DND-41 (cell line): Measurements from ENCODE around the gene TNIP3.

Source experiments
- ATAC-seq: fragments of 200-7000 bp; cut with Tn5 transposase; 3 replicates; pipeline ENCODE4 v1.9.1; 2021; ENCODE audit warnings: low read depth; ENCODE audit not compliant: insufficient read depth
- DNase-seq: peaks from one replicate; pipeline ENCODE4 v3.0.0-alpha.2; 2020
- H2AFZ ChIP-seq: 2 replicates; pipeline ENCODE4 v1.6.0; 2012; ENCODE audit warnings: low read depth, low read length
- H3K27ac ChIP-seq: 2 replicates; pipeline ENCODE4 v1.5.1; 2012; ENCODE audit warnings: low read length, inconsistent platforms
- H3K27me3 ChIP-seq: fragments of 200-600 bp; sonication (generic); 2 replicates; pipeline ENCODE4 v1.6.0; 2012; ENCODE audit warnings: low read length, mild to moderate bottlenecking, inconsistent platforms; ENCODE audit not compliant: insufficient read depth, poor library complexity
- H3K36me3 ChIP-seq: 2 replicates; pipeline ENCODE4 v1.5.1; 2012; ENCODE audit warnings: low read length, inconsistent platforms; ENCODE audit not compliant: insufficient read depth
- H3K4me1 ChIP-seq: 2 replicates; pipeline ENCODE4 v1.5.1; 2012; ENCODE audit warnings: mild to moderate bottlenecking, low read length; ENCODE audit not compliant: insufficient read depth
- H3K4me2 ChIP-seq: 2 replicates; pipeline ENCODE4 v1.6.0; 2012; ENCODE audit warnings: mild to moderate bottlenecking, moderate library complexity, low read length, inconsistent platforms; ENCODE audit not compliant: insufficient read depth
- H3K4me3 ChIP-seq, 2 experiments: fragments of 200-600 bp in 1 of 2; shearing (Covaris generic) in 1 of 2; 2 replicates each; pipeline ENCODE4 v1.5.1; 2012 to 2016; ENCODE audit warnings: inconsistent platforms in 2 of 2, low read length in 2 of 2, mild to moderate bottlenecking in 2 of 2, low read depth in 1 of 2, moderate library complexity in 1 of 2
- H3K79me2 ChIP-seq: 2 replicates; pipeline ENCODE4 v1.6.0; 2012; ENCODE audit warnings: low read length, inconsistent platforms; ENCODE audit not compliant: insufficient read depth
- H3K9ac ChIP-seq: 2 replicates; pipeline ENCODE4 v1.6.0; 2012; ENCODE audit warnings: low read depth, mild to moderate bottlenecking, inconsistent platforms, low read length, moderate library complexity
- H3K9me3 ChIP-seq: 2 replicates; pipeline ENCODE4 v1.5.1; 2012; ENCODE audit warnings: low read length, moderate library complexity, mild to moderate bottlenecking, inconsistent platforms; ENCODE audit not compliant: insufficient read depth, severe bottlenecking
- H4K20me1 ChIP-seq: 2 replicates; pipeline ENCODE4 v1.6.0; 2012; ENCODE audit warnings: low read length; ENCODE audit not compliant: insufficient read depth
- CTCF ChIP-seq: IDR thresholded peaks from 2 replicates; pipeline ENCODE4 v1.5.1; 2012; ENCODE audit warnings: borderline replicate concordance, low read length, moderate library complexity, mild to moderate bottlenecking; ENCODE audit not compliant: poor library complexity, severe bottlenecking; ENCODE audit errors: extremely low read depth
- EZH2 ChIP-seq: IDR thresholded peaks from 3 replicates; pipeline ENCODE4 v1.6.1; 2012; ENCODE audit warnings: borderline replicate concordance, low read depth, mild to moderate bottlenecking, moderate library complexity, low read length, inconsistent platforms; ENCODE audit not compliant: severe bottlenecking

Gene TNIP3

GRCh38 chr4:121191361-121191760 is 27.2 kb upstream of the TNIP3 start:
- Histone ChIP-seq H2AFZ (no peak overlapping the region), H3K4me3 (no peak overlapping the region), H3K4me1 (peaks cover 51% of the 10 kb centered on the region), H3K27me3 (no peaks in the 10 kb centered on the region), H3K36me3 (no peaks in the 10 kb centered on the region), H3K9ac (no peak overlapping the region; the same call in 1 of the 2 replicates), H3K4me2 (peak overlapping the region; percentile 52), H3K79me2 (no peaks in the 10 kb centered on the region), H4K20me1 (no peaks in the 10 kb centered on the region), H3K9me3 (no peaks in the 10 kb centered on the region), H3K27ac (peak overlapping the region; percentile 90)
- no peak for ATAC-seq
- DNase-seq: no peak
- TF ChIP-seq EZH2 (no peak), CTCF (no peak)

DNA sequence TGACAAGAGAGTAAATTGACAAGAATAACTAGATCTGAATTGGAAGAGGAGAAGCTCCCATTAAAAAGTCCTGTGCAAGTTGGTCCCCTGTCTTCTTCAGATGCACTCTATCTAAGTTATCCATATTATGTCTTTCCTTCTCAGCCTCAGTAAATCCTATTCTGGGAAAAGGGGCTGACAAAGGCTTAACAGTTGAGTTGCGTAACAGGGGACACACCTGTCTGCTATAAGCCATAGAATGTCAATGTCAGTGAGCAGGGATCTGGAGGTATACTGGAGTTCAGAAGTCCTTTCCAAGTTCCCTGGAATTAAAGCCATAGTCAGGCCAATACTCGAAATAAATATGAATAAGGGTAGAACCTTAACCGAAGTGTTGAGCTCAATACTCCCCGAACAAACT is 26.3 kb upstream of the TNIP3 start:
- Histone ChIP-seq H3K27me3 (no peaks in the 10 kb centered on the region), H3K9me3 (no peaks in the 10 kb centered on the region), H3K79me2 (no peaks in the 10 kb centered on the region), H3K36me3 (no peaks in the 10 kb centered on the region), H3K9ac (peak overlapping the region; percentile 42), H3K4me2 (peak overlapping the region; percentile 52), H3K4me3 (peak overlapping the region in 1 of 2 experiments; percentile 6; a peak in 1 of 4 replicates), H2AFZ (peak overlapping the region; percentile 37; the same call in 1 of the 2 replicates), H3K4me1 (peaks cover 51% of the 10 kb centered on the region), H4K20me1 (no peaks in the 10 kb centered on the region), H3K27ac (peak overlapping the region; percentile 90)
- no peak for TF ChIP-seq EZH2
- no peak for TF ChIP-seq CTCF
- ATAC-seq (no peak), DNase-seq (no peak)

- H2AFZ ChIP-seq: no peak overlapping the region
- H3K9me3 ChIP-seq: no peaks in the 10 kb centered on the region
- TF ChIP-seq CTCF (peak; percentile 35), EZH2 (no peak)
- H4K20me1 ChIP-seq: no peaks in the 10 kb centered on the region
- H3K4me3 ChIP-seq: peak overlapping the region in 1 of 2 experiments; percentile 15; a peak in 2 of 4 replicates
- H3K79me2 ChIP-seq: no peaks in the 10 kb centered on the region
- no peaks in the 10 kb centered on the region for H3K27me3 ChIP-seq
- ATAC-seq (peak; percentile 99), DNase-seq (peak; percentile 94)
- H3K9ac ChIP-seq: peak overlapping the region; percentile 42
- no peaks in the 10 kb centered on the region for H3K36me3 ChIP-seq
- H3K4me2 ChIP-seq: peak overlapping the region; percentile 52
- H3K4me1 ChIP-seq: peaks cover 51% of the 10 kb centered on the region
- peak overlapping the region; percentile 90 for H3K27ac ChIP-seq
These were observed 25.4 kb upstream of the TNIP3 start for GRCh38 chr4:121189326-121190215.
